IMR-90 (cell line): ENCODE measurements around the gene CARF. TPM values are rescaled to one million over a fixed set of nuclear protein-coding genes. Genes with fewer than 3 reads are reported as not detected.

Source experiments
- ATAC-seq: fragments of 200-7000 bp; cut with Tn5 transposase; 2 replicates; pipeline ENCODE4 v1.9.1; 2020; ENCODE audit warnings: low read depth, mild to moderate bottlenecking, moderate library complexity
- BruUV-seq: library from RNA; stranded (reverse); fragments of 400-500 nt; replicated peaks from 2 replicates; lab custom pipeline; 2021; lab: Mats Ljungman, UMichigan
- CTCF ChIA-PET: fragments of 300-600 bp; formaldehyde crosslinking; extraction: SDS; loops from one replicate; lab custom pipeline; 2021; ENCODE audit warnings: antibody characterized with exemption; lab: Yijun Ruan, JAX
- POLR2A ChIA-PET: fragments of 300-600 bp; sonication (Branson Sonifier 250); formaldehyde crosslinking; loops from one replicate; lab custom pipeline; 2022; ENCODE audit warnings: antibody characterized with exemption; ENCODE audit not compliant: unreplicated experiment; lab: Charles Lee
- DNase-seq: peaks from one replicate; pipeline ENCODE4 v3.0.0; 2013
- H2AFZ ChIP-seq: replicated peaks from 2 replicates; pipeline ENCODE3; 2013; ENCODE audit warnings: low read length, mild to moderate bottlenecking; ENCODE audit not compliant: poor library complexity
- H2AK5ac ChIP-seq: 2 replicates; pipeline ENCODE4 v1.6.1; 2013; ENCODE audit warnings: low read depth, low read length, inconsistent platforms
- H2AK9ac ChIP-seq: replicated peaks from 2 replicates; pipeline ENCODE3; 2013; ENCODE audit warnings: mild to moderate bottlenecking, low read depth, low read length, moderate library complexity; ENCODE audit not compliant: poor library complexity
- H2BK120ac ChIP-seq: 2 replicates; pipeline ENCODE4 v1.6.1; 2013; ENCODE audit warnings: low read depth, low read length, inconsistent platforms
- H2BK15ac ChIP-seq: 3 replicates; pipeline ENCODE4 v1.6.1; 2013; ENCODE audit warnings: low read depth, low read length, inconsistent platforms
- H2BK20ac ChIP-seq: 2 replicates; pipeline ENCODE4 v1.6.1; 2013; ENCODE audit warnings: low read depth, mild to moderate bottlenecking, inconsistent platforms, low read length, moderate library complexity
- H2BK5ac ChIP-seq: 2 replicates; pipeline ENCODE4 v1.6.1; 2013; ENCODE audit warnings: mild to moderate bottlenecking, low read depth, low read length, inconsistent platforms; ENCODE audit not compliant: poor library complexity, severe bottlenecking
- H3K14ac ChIP-seq: replicated peaks from 2 replicates; pipeline ENCODE4 v1.6.1; 2013; ENCODE audit warnings: low read depth, low read length, inconsistent platforms
- H3K18ac ChIP-seq: 2 replicates; pipeline ENCODE4 v1.6.1; 2013; ENCODE audit warnings: low read depth, low read length, control low read depth
- H3K23ac ChIP-seq: 2 replicates; pipeline ENCODE4 v1.6.1; 2013; ENCODE audit warnings: low read depth, low read length, inconsistent platforms
- H3K27ac ChIP-seq: 2 replicates; pipeline ENCODE4 v1.5.1; 2013; ENCODE audit warnings: mild to moderate bottlenecking, control low read depth, low read length; ENCODE audit not compliant: insufficient read depth
- H3K27me3 ChIP-seq: 2 replicates; pipeline ENCODE4 v1.6.1; 2013; ENCODE audit warnings: low read length; ENCODE audit not compliant: control insufficient read depth, insufficient read depth
- H3K36me3 ChIP-seq: 2 replicates; pipeline ENCODE4 v1.6.1; 2013; ENCODE audit warnings: low read length, mixed read lengths; ENCODE audit not compliant: control insufficient read depth, insufficient read depth
- H3K4ac ChIP-seq: 2 replicates; pipeline ENCODE4 v1.6.1; 2013; ENCODE audit warnings: low read depth, low read length, inconsistent platforms
- H3K4me1 ChIP-seq: 2 replicates; pipeline ENCODE4 v1.6.1; 2013; ENCODE audit warnings: low read length, mixed read lengths; ENCODE audit not compliant: control insufficient read depth, insufficient read depth
- H3K4me2 ChIP-seq: 2 replicates; pipeline ENCODE4 v1.6.1; 2013; ENCODE audit warnings: low read depth, mild to moderate bottlenecking, control low read depth, low read length, moderate library complexity
- H3K4me3 ChIP-seq: 2 replicates; pipeline ENCODE4 v1.5.1; 2013; ENCODE audit warnings: low read depth, mild to moderate bottlenecking, control low read depth, low read length, moderate library complexity; ENCODE audit not compliant: insufficient read depth
- H3K56ac ChIP-seq: 2 replicates; pipeline ENCODE4 v1.6.1; 2013; ENCODE audit warnings: low read length, inconsistent platforms; ENCODE audit not compliant: insufficient read depth; ENCODE audit errors: extremely low read depth
- H3K79me1 ChIP-seq, 2 experiments: 2 replicates each; pipeline ENCODE4 v1.6.1; 2013; ENCODE audit warnings: low read length in 2 of 2, inconsistent platforms in 1 of 2, low read depth in 1 of 2
- H3K9ac ChIP-seq: 2 replicates; pipeline ENCODE4 v1.6.1; 2013; ENCODE audit warnings: low read depth, low read length, control low read depth
- H3K9me1 ChIP-seq: 2 replicates; pipeline ENCODE4 v1.6.1; 2013; ENCODE audit warnings: low read length, inconsistent platforms; ENCODE audit not compliant: insufficient read depth
- H3K9me3 ChIP-seq: 2 replicates; pipeline ENCODE4 v1.6.1; 2013; ENCODE audit warnings: low read length; ENCODE audit not compliant: control insufficient read depth, insufficient read depth
- H4K20me1 ChIP-seq: 2 replicates; pipeline ENCODE4 v1.6.1; 2013; ENCODE audit warnings: low read length, inconsistent platforms; ENCODE audit not compliant: insufficient read depth
- H4K5ac ChIP-seq: 2 replicates; pipeline ENCODE4 v1.6.1; 2013; ENCODE audit warnings: mild to moderate bottlenecking, low read depth, low read length, control low read depth
- H4K8ac ChIP-seq, 2 experiments: 2 replicates each; pipeline ENCODE4 v1.6.1; 2013; ENCODE audit warnings: low read depth in 2 of 2, low read length in 2 of 2, control low read depth in 1 of 2, inconsistent platforms in 1 of 2
- H4K91ac ChIP-seq: 2 replicates; pipeline ENCODE4 v1.6.1; 2013; ENCODE audit warnings: low read depth, low read length, inconsistent platforms; ENCODE audit not compliant: insufficient read depth
- FOS ChIP-seq: fragments of 150-350 bp; IDR thresholded peaks from 2 replicates; pipeline ENCODE4 v1.6.1; 2016; ENCODE audit warnings: low read depth, low read length
- MAFK ChIP-seq: IDR thresholded peaks from 2 replicates; pipeline ENCODE4 v1.6.1; 2012; ENCODE audit warnings: low read depth, low read length, improper control_type of control experiment
- MAZ ChIP-seq: IDR thresholded peaks from 2 replicates; pipeline ENCODE4 v1.6.1; 2012; ENCODE audit warnings: low read depth, mild to moderate bottlenecking, low read length, improper control_type of control experiment, moderate library complexity, borderline replicate concordance
- WGBS, 2 experiments: methylation state at CpG; one replicate each; pipeline versions ENCODE4 v1.1.5 to v1.1.7; 2013; ENCODE audit warnings: missing lambda C conversion rate in 2 of 2; ENCODE audit not compliant: insufficient read length in 1 of 2; ENCODE audit errors: extremely low coverage in 2 of 2; 5-methylcytosine and 5-hydroxymethylcytosine counted together
- dilution Hi-C: fragments of 300-500 bp; cut with HindIII; formaldehyde crosslinking; loops from one replicate; pipeline ENCODE4 v1.14.3; 2018; ENCODE audit warnings: low sequenced_read_pairs; ENCODE audit not compliant: unreplicated experiment
- in situ Hi-C: fragments of 300-500 bp; cut with MboI; formaldehyde crosslinking; loops from 3 replicates; pipeline ENCODE4 v1.14.3; 2019; ENCODE audit warnings: low sequenced_read_pairs, inconsistent platforms, mixed read lengths
- intact Hi-C: fragments of 100-400 bp; cut with micrococcal nuclease; formaldehyde crosslinking; loops from 2 replicates; pipeline ENCODE4 v1.10.0; 2022
- polyA plus RNA-seq, 3 experiments: library from polyadenylated mRNA; depleted of rRNA; stranded (reverse); fragments of >200 nt; gene quantifications; 2 replicates each; pipeline ENCODE4 v1.2.3, GENCODE V29; 2012; ENCODE audit warnings: low replicate concordance in 1 of 3
- total RNA-seq: library from RNA; depleted of rRNA; stranded (reverse); fragments of >200 nt; gene quantifications from 2 replicates; pipeline ENCODE4 v1.2.3, GENCODE V29; 2012

Gene CARF
- total and polyA plus RNA-seq, 2 of the 4 experiments (the other 2 are of a cell fraction) = 2.4 to 5.6 TPM

- TF ChIP-seq FOS = no peak
- no peak for TF ChIP-seq MAFK
- TF ChIP-seq MAZ = no peak
- H3K27me3 ChIP-seq = no peaks in the 10 kb centered on the region
- dilution Hi-C loops (no loop called here), in situ Hi-C loops (no loop called here), intact Hi-C loops (loop anchor here (5.0 kb wide), 1 partner anchor 101 kb away; no protein-coding TSS in a partner anchor)
- H3K14ac ChIP-seq = no peak overlapping the region
- 0 out of 2 replicates have a peak, but pooled peaks cover 3% of the 10 kb centered on the region for H3K9me1 ChIP-seq
- no peak overlapping the region for H2AK5ac ChIP-seq
- POLR2A ChIA-PET = interaction anchor here (0.5 to 0.6 kb wide), 2 partner anchors 9 to 112 kb away, joined by 4 to 8 read pairs; no protein-coding TSS in a partner anchor
- H4K91ac ChIP-seq = no peak overlapping the region
- H2AK9ac ChIP-seq = no peak overlapping the region
- no peak for ATAC-seq
- H2BK120ac ChIP-seq = no peak overlapping the region
- peak; percentile 38 for DNase-seq
- peak overlapping the region; percentile 43 for H3K4me3 ChIP-seq
- no peak overlapping the region for H4K5ac ChIP-seq
- H3K23ac ChIP-seq = no peak overlapping the region
- H2BK20ac ChIP-seq = no peak overlapping the region
- H2BK5ac ChIP-seq = no peak overlapping the region
- no peak overlapping the region for H3K18ac ChIP-seq
- H3K27ac ChIP-seq = no peak overlapping the region
- CTCF ChIA-PET = interaction anchor here (0.6 kb wide), 2 partner anchors 22 to 714 kb away, joined by 3 to 5 read pairs; no protein-coding TSS in a partner anchor
- no peak overlapping the region for H2AFZ ChIP-seq
- BruUV-seq = no TSS peak
- peak overlapping the region; percentile 46; the same call in 1 of the 2 replicates for H3K56ac ChIP-seq
- H4K8ac ChIP-seq = no peak overlapping the region
- no peaks in the 10 kb centered on the region for H3K9me3 ChIP-seq
- H3K4me1 ChIP-seq = peaks cover 3% of the 10 kb centered on the region
- H3K79me1 ChIP-seq = peaks cover 8 to 35% of the 10 kb centered on the region in 2 experiments
- WGBS, 2 experiments = no CpG with 5 or more reads among the region's 1 CpG
- no peaks in the 10 kb centered on the region; the same call in 1 of the 2 replicates for H3K36me3 ChIP-seq
- peaks cover 9% of the 10 kb centered on the region; the same call in 1 of the 2 replicates for H4K20me1 ChIP-seq
- H3K4ac ChIP-seq = no peak overlapping the region
- H2BK15ac ChIP-seq = no peak overlapping the region
- H3K9ac ChIP-seq = no peak overlapping the region; the same call in 1 of the 2 replicates
- H3K4me2 ChIP-seq = peak overlapping the region; percentile 86
Observed at GRCh38 chr2:203018181-203018580, 106.1 kb downstream of the CARF start.
